ENCODE data around the gene SPEM3.

DNA sequence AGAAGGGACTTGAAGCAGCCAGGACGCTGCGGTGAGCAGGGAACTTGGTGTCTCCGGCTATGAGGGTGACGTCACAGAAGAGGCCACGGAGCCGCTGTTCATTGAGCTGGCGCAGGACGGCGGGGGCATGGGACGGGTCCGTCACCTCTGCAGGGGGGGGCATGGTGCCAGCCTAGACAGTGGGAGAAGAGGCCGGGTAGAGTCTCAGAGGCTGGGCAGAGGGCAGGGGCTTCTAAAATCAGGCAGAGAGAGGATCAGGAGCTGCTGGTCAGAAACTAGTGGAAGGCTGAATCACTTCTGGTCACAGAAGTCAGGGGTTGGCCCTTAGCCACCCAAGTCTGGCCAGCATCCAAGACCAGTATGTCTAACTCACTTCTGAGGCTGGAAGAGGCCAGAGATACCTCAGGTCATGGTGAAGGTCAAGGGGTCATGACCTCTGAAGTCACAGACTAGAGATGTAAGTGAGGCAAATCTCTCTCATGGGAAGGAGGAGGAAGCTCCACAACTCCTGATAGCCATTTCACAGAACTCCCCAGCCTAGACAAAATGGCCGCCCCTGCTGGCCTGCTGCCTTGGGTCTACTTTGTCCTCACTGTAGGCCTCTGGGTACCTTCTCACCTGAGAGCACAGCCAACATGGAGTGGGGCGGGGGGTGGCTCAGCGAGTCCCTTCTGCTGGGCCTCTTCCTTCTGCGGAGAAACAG is 38.1 kb downstream of the SPEM3 start:
- no peak for TF ChIP-seq TAF1 (conservative IDR thresholded peaks at IDR 0.05)
- TF ChIP-seq, protein P1, sequence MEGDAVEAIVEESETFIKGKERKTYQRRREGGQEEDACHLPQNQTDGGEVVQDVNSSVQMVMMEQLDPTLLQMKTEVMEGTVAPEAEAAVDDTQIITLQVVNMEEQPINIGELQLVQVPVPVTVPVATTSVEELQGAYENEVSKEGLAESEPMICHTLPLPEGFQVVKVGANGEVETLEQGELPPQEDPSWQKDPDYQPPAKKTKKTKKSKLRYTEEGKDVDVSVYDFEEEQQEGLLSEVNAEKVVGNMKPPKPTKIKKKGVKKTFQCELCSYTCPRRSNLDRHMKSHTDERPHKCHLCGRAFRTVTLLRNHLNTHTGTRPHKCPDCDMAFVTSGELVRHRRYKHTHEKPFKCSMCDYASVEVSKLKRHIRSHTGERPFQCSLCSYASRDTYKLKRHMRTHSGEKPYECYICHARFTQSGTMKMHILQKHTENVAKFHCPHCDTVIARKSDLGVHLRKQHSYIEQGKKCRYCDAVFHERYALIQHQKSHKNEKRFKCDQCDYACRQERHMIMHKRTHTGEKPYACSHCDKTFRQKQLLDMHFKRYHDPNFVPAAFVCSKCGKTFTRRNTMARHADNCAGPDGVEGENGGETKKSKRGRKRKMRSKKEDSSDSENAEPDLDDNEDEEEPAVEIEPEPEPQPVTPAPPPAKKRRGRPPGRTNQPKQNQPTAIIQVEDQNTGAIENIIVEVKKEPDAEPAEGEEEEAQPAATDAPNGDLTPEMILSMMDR (IDR thresholded peaks at IDR 0.05; ENCODE audit: low read depth, low read length, missing input control) = no peak
- TF ChIP-seq EGR1 (IDR thresholded peaks at IDR 0.05; ENCODE audit: low read depth in 2 of 2) = no peak
- TF ChIP-seq RAD21 (IDR thresholded peaks at IDR 0.05) = no peak
